Measurements from ENCODE around the gene INAFM2.

The INAFM2 gene

DNA sequence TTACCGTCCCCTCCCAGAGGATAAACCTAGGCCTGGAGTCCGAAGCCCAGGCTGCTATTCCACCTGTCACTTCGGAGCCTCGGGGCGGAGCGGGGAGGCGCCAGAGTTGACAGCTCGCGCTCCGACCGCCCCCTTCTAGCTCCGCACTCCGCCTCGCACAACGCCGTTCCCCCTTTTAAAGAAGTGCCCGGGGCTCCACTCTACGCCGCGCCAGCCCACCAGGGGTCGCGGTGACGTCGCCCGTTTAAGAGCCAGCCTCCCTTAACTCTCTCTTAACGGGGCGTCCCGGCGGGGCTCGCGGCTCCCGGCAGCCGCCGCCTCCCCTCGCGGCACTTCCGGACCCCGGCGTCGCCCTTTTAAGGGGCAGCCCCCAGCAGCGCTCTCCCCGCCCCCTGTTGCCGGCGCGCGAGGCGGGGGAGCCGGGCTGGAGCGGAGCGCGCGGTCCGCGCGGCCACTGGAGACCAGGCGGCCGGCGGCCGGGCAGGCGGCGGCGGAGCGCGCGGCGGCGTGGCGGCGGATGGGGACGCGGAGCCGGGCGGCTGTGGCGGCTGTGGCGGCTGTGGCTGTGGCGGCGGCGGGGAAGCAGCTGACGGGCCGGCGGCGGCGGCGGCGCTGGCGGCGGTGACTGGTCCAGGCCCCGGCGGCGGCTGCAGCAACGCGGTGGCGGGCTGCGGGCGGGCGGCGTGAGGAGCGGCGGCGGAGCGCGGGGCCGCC is at the start of gene INAFM2:
INAFM2 (plus strand) TSS at position 454 of the 714 bp plus-strand sequence. CDS start 364 bp downstream, outside the sequence.
- no peak for DNase-seq (ENCODE audit: low read depth, low spot score)
- no peak within 1 kb of the TSS for H3K27ac ChIP-seq

DNA sequence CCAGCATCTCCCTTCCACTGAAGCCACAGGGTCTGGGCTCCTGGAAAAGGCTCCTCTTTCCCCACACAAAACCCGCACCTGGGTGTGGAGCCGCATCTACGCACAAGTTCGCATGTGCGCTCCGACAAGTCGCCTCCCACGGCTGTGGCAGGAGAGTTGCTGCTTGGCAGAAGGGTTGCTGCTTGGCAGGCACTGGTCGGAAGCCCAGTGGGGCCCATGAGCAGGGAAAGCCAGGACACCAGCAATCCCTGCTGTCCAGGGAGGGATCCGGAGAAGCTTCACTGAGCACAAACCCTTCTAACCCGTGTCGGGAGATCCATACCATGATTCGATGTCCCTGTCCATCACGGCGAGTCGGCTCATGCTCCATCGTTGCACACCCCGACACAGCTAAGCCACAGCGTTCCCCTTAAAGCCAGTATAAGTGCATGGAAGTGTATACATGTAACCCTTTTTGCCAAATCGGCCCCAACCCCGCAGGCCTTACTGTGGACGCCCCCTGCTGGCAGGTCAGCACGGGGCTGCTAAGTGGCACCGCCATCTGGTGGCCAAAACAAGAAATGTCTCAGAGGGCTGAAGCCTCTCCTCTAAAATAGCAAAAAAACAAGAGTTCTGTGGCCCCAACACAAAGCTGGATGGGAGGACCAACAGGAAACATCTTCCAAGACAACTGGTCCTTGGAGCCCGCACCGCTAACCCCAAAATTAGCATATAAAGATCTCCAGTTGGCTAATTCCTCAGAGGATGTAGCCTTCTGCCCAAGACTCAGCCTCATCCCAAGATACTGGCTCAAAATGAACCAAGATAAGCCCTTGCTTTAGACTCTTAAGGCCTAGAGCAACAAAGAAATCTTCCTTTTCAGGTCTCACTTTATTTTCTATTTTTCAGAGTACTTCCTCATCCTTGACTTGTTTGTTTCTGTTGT is 48.9 kb upstream of the INAFM2 start:
- no peak for DNase-seq (ENCODE audit: low read depth, low spot score)
- no peak overlapping the region for H3K27ac ChIP-seq

DNA sequence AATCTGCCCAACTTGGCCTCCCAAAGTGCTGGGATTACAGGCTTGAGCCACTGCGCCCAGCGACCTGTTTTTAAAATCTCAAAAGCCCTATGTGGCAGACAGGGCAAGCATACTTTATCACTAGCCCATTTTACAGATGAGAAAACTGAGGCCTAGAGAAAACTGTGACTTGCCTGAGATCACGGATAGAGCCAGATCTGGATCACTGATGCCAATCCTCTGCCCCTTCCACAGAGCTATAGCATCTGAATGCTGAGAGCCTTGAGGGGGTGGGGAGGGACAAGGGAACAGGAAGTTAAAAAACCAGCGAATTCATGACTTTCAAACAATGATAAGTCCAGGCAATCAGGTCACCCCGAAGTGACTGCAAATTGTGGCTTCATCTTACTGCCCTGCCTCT is 48.0 kb upstream of the INAFM2 start:
- DNase-seq (ENCODE audit: low read depth, low spot score) = no peak
- no peak overlapping the region for H3K27ac ChIP-seq

DNA sequence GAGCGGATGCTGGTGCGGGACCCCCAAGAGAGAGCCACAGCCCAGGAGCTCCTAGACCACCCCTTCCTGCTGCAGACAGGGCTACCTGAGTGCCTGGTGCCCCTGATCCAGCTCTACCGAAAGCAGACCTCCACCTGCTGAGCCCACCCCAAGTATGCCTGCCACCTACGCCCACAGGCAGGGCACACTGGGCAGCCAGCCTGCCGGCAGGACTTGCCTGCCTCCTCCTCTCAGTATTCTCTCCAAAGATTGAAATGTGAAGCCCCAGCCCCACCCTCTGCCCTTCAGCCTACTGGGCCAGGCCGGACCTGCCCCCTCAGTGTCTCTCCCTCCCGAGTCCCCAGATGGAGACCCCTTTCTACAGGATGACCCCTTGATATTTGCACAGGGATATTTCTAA is 47.5 kb upstream of the INAFM2 start:
- DNase-seq (ENCODE audit: low read depth, low spot score) = no peak
- H3K27ac ChIP-seq = no peak overlapping the region

GRCh38 chr15:40276927-40277326 is 46.6 kb upstream of the INAFM2 start:
- no peak for DNase-seq (ENCODE audit: low read depth, low spot score)
- H3K27ac ChIP-seq = no peak overlapping the region

- DNase-seq (ENCODE audit: low read depth, low spot score) = no peak
- no peak overlapping the region for H3K27ac ChIP-seq
These were observed 46.0 kb upstream of the INAFM2 start for GRCh38 chr15:40277471-40277870.

GRCh38 chr15:40278026-40278425 is 45.5 kb upstream of the INAFM2 start:
- no peak overlapping the region for H3K27ac ChIP-seq
- no peak for DNase-seq (ENCODE audit: low read depth, low spot score)

DNA sequence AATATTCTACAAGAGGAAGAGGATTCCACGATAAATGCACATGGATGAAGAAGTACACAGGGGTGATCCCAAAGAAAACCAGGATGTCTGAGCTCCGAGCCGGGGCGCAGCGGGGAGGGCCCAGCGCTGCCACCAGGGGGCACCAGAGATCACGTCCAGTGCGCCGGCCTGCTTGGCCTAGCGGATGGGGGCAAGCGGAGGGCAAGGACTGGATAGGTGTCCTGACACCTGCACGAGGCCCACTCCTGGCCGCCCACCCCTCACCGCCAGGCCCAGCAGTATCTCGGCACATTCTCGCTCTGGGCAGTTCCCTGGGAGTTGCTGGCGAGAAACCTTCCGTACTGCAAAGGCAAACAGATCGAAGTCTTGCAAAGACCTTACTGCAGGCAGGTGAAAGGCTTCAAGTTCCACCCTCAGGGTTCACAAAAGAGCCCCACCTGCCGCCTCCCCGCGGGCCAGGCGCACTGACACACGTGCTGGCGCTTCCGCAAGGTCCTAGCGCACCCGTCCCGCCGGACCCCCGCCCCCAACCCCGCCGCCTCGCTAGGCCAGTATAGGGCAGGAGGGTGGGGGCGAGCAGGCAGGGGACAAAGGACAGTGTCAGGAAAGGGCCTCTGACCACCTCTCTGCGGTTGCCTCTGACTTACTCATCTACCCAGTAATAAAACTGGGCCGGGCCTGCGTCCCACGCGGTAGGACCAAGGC is 43.9 kb upstream of the INAFM2 start:
- H3K27ac ChIP-seq = no peak overlapping the region
- DNase-seq (ENCODE audit: low read depth, low spot score) = no peak

GRCh38 chr15:40280260-40281056 is 43.0 kb upstream of the INAFM2 start:
- no peak for DNase-seq (ENCODE audit: low read depth, low spot score)
- no peak overlapping the region for H3K27ac ChIP-seq

GRCh38 chr15:40281057-40281800 is 42.3 kb upstream of the INAFM2 start:
- no peak overlapping the region for H3K27ac ChIP-seq

DNA sequence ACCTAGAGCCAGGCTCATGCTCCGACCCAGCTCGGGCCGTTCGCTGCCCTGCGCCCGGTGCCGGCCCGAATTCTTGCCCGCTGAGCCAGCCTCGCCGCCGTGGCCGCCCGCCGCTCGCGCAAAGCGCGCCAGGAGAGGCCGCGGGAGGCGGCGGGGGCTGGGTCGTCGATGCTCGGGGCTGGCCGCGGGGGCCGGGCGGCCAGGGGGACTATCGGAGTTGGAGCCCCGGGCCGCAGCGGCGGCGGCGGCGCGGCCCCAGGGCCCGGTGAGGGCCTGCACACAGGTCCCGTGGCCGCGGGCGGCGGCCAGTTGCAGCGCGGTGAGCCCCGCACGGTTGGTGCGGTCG is 41.7 kb upstream of the INAFM2 start:
- H3K27ac ChIP-seq = no peak overlapping the region
- no peak for DNase-seq (ENCODE audit: low read depth, low spot score)

More at GRCh38 chr15:40281057-40281800, 42.3 kb upstream of the INAFM2 start:
- DNase-seq (ENCODE audit: low read depth, low spot score) = no peak

DNA sequence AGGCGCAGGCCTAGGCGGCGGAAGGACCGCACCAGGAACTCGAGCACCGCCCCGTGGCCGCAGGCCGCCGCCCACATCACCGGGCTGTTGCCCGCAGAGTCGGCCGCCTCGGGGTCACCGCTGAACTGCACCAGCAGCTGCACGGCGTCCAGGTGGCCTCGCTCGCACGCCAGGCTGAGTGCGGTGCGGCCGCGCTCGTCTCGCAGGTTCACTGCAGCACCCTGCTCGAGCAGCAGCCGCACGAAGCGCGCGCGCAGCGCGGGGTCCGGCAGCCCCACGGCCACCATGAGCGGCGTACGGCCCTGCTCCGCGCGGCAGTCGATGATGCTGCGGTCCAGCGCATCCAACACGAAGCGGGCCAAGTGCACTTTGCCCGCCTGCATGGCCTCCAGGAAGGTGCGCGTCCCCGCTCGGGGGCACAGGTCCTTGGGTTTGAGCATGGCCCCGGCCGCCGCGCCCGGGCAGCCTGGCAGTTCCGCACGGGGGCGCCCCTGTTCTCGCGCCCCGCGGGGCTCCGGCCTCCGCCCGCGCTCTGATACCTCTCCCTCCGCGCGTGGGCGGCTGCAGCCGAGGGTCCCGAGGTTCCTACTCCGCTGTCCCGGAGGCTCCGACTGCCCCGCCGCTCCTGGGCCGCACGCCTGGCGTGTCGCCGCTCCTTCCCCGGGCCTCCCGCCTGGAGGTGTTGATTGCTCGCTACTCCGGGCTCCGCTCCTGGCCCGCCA is 41.2 kb upstream of the INAFM2 start:
- H3K27ac ChIP-seq = no peak overlapping the region
- no peak for DNase-seq (ENCODE audit: low read depth, low spot score)

DNA sequence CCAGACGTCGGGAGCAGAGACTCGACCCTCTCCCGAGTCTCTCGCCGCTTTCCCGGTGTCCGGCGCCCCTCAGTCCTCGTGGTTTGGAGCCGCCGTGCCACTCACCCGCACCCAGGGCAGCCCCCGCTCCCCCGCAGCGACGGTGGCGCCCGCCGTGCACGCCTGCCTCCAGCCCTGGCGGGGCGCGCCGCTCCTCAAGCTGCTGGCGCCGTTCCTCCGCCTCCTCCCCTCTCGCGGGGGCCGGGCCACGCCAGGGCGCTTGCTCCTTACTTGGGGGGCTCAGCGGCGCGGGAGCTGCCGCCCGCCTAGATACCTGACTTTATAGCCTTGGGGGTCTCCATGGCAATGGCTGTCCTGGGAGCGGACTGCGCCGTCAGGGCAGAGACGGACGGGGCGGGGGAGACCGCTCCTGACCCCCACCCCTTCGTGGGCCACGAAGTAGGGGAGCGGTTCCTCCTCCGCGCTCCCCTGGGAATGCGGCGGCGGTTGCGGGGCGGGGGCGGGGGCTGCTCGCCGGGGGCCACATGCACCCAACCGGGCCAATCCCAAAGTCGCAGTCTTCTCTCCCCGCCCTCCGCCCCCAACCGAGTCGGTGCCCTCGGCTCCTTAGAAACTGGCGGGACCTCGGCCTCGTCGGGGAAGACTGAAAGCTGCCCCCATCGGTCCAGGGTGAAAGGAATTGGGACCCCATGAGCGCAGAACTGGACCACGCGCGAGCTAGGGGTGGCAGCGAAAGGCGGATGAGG is 40.5 kb upstream of the INAFM2 start, which contains the start of gene ANKRD63:
ANKRD63 (minus strand) TSS at position 196 of the 746 bp plus-strand sequence. CDS start 478 bp downstream, outside the sequence.
- no peak for DNase-seq (ENCODE audit: low read depth, low spot score)
- H3K27ac ChIP-seq = no peak within 1 kb of the TSS

DNA sequence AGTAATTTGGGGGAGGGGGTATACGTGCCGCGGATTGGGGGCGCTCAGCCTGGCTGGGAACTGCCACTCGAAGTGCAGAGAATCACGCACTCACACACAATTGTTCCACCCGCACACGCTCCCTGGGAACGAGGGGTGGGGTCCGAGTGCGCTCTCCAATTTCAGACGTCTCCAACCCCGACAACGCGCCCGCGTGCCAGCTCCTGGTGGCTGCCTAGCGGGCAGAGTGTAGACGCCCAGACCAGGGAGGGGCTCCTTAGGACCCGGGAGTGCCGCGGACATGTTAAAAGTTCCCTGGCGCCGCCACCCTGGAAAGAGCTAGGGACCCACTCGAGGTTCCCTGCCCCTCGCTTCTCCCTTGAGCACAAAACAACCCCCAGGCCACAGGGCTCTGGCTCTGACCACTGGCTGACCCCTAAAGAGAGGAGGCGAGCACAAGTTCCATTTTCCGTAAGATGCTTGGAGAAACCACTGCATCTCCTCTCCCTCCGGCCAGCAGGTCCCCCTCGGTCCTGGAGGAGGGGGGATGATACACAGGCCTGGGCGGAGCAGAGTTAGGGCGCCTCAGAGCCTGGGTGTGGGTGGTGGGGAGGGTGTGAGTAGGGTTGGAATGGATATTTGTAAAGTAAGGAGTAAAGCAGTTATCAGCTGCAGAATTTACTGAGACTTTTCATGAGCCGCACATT is 39.7 kb upstream of the INAFM2 start:
- no peak overlapping the region for H3K27ac ChIP-seq
- no peak for DNase-seq (ENCODE audit: low read depth, low spot score)

- no peak overlapping the region for H3K27ac ChIP-seq
- no peak for DNase-seq (ENCODE audit: low read depth, low spot score)
These were observed 38.3 kb upstream of the INAFM2 start for GRCh38 chr15:40285151-40285550.

DNA sequence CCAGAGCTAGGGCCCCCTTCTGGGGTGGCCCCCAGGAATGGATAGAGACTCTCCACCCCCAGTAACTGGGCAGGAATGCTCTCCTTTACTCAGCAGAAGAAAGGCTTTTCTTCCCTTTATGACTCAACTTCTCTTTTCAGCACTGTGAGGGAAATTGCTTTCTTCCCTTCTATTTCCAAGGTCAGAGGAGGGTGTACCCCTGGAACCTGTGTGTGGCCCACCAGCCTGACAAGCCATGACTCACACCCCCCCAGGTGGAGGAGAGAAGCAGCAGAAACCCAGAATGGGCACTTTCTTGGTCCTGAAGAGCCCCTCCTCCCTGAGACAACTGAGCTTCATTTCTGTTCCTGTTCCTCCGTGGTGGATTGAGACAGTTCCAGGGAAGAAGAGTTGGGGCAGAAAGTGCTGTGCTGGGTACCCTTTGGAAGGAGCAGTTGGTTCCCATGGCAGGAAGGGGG is 37.9 kb upstream of the INAFM2 start:
- no peak overlapping the region for H3K27ac ChIP-seq
- no peak for DNase-seq (ENCODE audit: low read depth, low spot score)

DNA sequence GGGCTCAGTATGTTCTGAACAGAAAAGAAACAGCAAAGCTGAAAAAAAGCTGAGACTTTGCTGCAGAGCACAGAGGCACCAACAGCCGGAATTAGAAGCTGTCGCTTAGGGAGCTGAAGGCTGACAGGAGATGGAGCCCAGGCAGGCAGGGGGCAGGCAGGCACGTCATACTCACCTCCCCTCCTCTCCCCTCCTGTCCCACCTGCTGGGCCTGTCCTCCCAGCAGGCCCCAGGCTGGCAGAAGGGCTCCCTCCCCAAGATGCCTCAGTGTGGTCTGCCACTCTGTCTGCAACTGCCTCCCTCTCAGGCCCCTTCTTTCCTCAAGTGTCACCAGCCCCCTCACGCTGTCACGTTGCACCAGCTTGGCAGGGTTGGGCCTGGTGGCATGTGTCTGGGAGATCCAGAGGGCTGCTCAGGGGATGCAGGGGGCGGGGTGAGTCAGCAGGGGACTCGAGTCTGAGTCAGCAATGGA is 37.4 kb upstream of the INAFM2 start:
- H3K27ac ChIP-seq = no peak overlapping the region
- no peak for DNase-seq (ENCODE audit: low read depth, low spot score)

Measured in epithelial cell of prostate (primary cell).